ENCODE measurements around the gene TP53I11.

Gene TP53I11

DNA sequence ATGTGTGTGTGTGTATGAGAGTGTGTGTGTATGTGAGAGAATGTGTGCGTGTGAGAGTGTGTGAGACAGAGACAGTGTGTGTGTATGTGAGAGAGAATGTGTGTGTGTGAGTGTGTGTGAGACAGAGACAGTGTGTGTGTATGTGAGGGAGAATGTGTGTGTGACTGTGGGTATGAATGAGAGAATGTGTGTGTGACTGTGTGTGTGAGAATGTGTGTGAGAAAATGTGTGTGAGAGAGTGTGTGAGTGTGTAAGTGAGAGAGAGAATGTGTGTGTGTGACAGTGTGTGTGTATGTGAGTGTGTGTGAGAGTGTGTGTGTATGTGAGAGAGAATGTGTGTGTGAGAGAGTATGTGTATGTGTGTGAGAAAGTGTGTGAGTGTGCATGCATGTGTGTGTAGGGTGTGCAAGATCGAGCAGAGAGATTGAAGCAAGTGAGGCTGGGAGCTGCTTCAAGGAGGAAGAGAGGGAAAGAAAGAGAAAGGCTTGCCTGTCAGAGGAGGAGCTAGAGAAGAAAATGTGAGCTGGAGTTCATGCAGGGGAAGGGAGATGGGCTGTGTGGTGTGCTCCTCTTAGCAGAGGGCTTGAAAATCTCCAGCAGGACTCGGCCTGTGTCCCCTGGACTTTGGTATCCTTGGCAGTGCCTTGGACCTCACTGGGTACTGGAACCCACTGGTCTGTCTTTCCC is 27.7 kb upstream of the TP53I11 start:
- DNase-seq (ENCODE audit: low spot score): no peak

DNA sequence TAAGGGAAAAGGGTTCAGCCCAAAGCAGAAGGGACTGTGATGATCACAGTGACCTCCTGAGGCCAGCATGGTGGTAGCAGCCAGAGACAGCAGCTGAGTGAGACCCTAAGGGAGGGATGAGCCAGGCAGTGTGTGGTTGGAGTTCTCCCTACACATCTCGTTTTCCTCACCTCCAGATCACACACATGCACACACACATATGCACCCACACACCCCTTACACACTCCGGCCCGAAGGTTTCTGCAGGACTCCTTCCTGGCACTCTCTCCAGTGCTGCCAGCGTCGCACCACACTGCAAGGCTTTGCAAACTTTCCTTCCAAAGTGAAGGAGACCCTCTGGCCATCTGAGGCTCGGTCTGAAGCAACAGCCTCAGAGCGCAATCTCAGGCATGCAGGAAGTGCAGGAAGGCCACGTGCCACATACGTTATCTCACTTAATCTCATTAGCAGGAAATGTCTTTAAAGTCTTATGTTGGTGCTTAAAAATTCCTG is 26.9 kb upstream of the TP53I11 start:
- DNase-seq (ENCODE audit: low spot score): no peak

DNA sequence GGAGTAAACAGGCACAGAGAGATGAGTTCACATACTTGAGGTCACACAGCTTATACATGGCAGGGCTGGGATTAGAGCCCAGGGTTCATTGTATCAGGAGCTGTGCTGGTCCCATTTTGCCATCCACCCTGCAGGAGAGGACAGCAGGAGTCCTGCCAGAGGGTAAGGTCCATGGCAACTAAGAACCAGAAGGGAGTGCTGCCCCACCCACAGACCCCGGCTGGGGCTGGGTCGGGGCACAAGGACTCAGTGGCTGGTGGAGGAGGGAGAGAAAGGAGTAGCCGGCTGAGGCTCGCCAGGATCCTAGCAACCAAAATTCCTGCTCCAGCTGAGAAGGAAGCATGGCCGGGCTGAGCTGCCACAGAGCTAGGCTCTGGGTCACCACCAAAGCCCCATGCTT is 25.9 kb upstream of the TP53I11 start:
- DNase-seq (ENCODE audit: low spot score): no peak

DNA sequence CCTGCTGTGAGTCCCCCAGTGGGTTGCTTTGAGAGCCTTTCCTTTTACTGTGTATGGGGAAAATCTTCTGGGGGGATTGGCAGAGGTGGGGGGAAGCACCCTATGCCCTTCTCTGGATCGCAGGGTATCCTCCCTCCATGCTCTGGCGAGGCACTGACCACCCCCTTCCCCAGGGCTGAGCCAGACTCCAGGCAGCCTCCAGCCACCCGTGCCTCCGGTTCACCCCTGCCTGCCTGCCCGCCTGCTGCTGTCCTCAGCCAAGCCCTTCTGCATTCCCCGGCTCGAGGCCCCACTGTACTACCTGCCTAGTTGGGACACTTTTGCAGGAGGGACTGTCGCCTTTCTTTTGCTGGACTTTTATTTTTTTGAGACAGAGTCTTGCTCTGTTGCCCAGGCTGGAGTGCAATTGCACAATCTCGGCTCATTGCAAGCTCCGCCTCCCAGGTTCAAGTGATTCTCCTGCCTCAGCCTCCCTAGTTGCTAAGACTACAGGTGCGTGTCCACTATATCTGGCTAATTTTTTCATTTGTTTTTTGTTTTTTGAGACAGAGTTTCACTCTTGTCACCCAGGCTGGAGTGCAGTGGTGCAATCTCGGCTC is 23.8 kb upstream of the TP53I11 start:
- DNase-seq (ENCODE audit: low spot score): no peak

DNA sequence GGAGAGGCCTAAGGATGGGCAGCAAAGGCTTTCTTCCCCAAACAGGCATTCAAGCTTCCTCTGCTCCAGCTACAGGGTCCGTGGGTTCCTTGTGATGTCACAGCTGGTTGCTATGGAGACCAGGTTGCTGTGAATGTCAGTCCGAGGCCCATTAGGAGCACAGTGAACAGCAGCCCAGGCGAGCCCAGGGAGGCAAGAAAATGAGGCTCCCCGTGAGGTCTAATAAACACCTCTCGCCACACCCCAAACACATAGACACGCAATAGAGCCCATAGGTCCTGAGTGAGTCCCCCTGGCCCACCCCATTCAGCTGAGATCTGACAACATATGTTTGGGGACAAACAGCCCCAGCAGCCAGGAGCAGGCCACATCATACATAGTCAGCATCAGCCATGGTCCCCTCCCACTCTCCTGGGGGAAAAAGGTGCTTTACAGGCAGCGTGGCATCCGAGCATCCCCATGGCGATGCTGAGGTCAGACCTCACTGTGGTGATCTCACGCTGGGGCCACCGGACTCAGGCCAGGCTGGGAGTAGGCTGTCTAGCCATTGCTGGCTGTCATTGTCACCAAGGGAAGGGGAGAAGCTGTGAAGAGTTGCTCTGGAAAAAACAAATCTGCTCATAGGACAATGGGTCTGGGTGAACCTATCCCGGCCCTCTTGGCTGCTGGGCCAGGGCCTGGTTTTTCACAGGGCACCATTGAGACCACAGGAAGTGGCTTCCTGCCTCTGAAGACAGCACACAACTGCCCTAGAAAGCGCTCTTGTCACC is 23.1 kb upstream of the TP53I11 start:
- no peak for DNase-seq (ENCODE audit: low spot score)

DNA sequence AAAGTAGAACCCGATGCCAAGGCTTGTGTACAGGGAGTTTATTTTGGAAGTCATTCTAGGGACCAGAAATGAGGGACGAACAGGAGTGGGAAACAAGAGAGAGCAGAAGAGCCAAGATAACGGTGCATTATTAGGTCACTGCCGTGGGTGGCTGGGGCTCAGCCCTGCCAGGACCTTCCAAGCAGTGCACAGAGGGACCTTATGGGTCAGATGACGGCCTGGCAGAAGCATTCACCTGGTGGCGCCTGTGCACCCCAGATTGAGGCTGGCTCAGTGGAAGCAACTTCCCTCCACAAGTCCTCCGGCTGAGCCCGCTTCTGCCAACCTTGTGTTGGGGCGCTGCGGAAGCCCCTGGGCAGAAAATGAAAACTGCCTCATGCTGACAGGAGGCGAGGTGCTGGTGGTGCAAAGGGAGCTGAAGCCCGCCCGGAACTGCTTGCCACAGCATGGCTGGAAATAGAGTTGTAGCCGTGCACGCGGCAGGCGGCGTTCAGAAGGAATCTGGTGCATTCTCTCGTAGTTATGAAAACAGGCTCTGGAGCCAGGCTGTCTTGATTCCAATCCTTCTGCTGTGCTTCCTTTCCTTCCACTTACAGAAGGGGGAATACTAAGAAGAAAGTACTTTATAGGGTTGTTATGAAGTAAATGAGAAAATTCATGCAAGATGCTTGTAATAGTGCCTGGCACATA is 22.2 kb upstream of the TP53I11 start:
- DNase-seq (ENCODE audit: low spot score): no peak

DNA sequence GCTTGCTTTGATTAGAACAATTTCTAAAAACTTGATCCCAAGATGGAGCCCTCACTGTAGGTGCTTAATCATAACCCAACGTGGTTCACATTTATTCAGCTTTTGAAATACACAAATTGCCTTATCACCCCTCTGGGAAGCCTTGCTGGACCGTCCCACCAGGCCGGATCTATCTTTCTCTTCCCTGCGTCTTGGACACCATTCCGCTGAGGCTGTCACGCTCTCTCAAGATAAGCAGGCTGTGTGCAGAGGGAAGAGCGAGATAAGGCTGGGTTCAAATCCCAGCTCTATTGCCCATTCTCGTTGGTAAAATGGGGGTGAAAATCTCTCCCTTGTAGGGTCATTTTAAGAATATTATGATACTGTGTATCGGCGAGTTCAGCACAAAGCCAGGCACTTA is 20.5 kb upstream of the TP53I11 start:
- no peak for DNase-seq (ENCODE audit: low spot score)

DNA sequence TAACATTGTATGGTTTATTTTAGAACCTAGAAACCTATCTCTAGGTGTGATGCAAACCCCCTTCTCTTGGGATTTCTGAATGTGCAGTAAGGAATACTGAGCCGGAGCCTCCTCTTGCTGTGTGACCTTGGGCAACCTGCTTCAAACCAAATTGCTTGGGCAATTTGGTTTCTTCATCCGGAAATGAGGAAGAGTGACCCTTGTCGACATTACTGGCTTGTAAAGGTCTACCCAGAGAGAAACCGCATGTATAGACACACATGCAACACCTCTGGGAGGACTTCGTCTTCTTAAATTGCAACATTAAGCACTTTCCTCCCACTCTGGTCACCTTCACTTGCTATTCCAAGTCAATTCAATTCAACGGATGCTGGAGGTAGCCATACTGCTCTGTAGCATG is 19.6 kb upstream of the TP53I11 start:
- DNase-seq (ENCODE audit: low spot score): no peak

DNA sequence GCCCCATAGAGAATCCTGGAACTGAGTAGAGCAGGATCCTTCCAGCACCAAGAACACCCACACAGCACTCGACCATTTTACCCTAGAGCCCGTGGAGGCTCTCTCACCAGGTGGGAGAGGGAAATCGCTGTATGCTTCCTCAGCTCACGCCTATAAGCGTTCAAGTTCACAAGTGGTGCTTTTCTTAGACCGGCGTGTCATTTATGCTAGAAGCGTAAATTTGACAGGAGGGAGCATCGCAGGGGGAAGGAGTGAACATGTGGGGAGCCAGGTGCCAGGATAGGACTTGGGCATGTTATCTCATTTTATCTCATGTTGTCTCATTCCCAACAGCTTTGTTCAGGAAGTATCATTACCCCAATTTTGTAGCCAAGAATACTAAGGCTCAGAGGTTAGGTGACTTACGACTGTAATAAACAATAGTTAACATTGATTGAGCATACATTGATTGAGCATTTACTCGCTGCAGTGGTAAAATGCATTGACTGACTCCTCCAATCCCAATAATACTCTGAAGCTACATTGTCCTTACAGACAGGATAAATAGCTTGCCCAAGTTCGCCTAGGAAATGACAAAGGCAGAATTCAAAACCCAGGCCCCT is 19.1 kb upstream of the TP53I11 start:
- DNase-seq (ENCODE audit: low spot score): no peak

DNA sequence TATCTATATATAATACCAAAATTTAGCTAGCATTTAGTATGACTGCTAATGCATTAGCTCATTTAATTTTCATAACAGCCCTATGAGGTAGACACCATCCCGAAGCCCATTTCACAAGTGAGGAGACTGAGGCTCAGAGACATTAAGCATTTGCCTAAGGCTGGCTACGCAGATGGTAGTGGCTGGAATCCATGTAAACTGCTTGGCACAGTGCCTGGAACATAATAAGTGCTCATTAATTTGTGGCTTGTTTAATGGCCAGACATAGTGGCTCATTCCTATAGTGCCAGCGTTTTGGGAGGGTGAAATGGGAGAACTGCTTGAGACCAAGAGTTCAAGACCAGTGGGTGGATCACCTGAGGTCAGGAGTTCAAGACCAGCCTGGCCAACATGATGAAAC is 17.8 kb upstream of the TP53I11 start:
- no peak for DNase-seq (ENCODE audit: low spot score)

DNA sequence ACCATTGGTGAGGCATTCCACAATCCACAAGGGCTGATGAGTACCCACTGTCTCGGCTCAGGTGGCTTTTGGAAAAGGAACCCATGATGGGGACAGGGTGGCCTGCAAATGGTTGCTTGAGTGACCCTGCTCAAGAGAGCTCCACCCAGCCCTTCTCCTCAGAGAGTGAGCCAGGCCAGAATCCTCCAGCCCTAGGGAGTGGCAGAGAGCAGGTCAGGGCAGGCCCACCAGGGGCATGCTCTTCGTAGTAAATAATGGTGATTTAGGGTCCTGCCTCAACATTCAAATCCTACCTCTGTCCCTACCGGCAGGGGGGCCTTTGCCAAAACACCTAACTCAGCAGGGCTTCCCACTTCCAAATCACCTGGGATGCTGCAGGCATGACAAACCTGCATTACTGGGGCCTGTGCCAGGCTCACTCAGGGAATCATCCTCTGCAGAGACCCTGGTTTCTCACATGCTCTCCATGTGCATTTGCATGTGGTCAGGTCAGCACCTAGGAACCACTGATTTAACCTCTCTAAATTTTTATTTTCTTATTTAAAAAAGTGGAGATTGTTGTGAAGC is 17.3 kb upstream of the TP53I11 start:
- DNase-seq (ENCODE audit: low spot score): no peak

DNA sequence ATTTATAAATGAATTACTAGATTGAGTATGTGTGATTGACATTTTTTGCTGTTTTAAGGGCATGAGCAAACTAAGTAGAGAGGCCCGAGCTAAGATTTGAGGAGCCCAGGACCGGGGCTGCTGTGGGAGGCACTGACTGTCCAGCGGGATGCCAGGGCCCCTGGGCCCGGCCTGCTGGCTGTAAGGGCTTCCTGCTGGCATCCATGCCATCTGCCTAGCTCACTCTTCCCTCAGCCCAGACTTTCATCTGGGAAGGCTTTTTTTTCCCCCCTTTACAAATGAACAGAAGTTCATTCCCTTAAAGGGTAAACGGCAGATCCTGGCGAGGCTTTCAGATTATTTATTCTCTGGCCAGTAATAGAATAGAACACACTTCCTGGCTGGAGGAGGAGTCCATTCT is 16.0 kb upstream of the TP53I11 start:
- DNase-seq (ENCODE audit: low spot score): no peak

DNA sequence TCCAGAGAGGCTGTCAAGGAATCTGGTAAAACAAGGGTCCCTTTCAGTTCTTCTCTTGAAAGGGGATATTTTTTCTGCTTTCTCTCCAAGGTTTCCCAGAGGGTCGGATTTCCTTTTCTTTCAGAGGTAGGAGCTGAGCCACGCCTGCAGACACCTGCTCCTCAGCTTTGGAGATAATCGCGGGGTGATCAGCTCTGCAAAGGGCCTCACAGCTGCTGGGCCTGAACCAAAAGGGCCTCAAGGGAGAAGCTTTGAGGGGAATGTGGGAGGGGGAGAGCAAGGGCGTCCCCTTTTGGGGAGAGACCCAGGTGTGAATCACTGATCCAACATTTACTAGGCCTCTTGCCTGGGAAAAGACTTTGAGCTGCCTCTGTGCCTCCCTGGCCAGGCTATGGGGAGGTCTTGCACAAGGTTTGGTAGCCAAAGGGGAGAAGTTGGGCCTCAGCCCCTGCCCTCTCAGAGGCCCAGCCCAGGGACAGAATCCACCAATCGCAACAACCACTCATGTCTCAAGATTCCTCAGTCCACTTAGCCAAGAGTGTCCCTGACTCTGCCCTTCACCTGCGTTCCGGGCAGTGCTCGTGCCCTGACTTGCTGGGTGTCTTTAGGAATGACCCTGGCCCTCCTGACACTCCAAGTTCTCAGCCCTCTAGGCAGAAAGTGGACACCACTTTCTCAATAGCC is 14.0 kb upstream of the TP53I11 start:
- no peak for DNase-seq (ENCODE audit: low spot score)

DNA sequence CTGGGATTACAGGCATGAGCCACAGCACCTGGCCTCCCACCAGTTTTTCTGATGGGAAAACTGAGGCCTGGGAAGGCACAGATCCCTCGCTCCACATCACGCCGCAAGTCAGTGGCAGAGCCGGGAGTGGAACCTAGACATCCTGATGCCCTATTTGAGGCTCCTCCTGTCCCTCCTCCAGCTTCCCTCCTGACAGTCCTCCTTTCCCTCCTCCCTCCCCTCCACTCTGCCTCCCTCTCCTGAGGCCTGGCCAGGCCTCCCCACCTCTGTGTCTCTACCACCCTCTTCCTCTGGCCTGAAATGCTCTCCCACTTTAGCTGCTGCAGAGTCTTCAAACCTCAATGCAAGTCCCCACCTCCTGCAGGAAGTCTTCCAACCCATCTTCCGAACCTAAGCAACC is 13.3 kb upstream of the TP53I11 start:
- no peak for DNase-seq (ENCODE audit: low spot score)

DNA sequence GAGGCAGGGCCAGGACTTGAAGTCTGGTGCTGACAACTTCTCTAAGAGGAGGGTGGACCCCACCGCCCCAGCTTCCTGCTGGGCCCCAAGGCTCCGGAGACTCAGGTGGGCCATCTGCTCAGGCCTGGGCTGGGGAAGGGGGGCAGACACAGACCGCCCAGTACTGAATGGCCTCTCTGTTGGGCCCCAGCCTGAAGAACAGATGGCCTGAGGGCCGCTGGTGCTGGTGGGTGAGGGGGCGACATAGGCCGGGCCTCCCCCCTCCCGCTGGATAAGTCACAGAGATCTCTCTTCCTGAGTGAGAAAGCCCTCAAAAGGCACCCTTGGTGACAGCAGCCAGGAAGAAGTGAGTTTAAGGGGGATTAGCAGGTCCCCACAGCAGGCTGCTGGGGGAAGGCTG is 12.5 kb upstream of the TP53I11 start:
- no peak for DNase-seq (ENCODE audit: low spot score)

DNA sequence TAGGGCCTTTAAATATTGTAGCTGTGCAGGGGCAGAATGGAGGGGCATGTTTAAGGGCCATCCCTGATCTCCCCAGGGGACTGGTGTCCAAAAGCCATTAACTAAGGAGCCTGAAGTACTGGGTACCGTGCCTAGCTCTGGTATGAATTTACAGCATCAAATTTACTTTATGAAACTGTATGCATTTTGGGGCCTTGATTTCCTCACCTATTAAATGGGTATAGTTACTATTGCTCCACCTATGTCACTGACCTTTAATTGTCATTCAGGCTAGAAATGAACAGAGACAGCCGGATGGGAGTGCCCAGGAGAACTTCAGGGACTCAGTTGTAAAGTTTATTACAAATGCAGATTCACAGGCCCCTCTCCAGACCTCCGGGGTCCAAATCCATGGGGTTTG is 11.8 kb upstream of the TP53I11 start:
- DNase-seq (ENCODE audit: low spot score): no peak

DNA sequence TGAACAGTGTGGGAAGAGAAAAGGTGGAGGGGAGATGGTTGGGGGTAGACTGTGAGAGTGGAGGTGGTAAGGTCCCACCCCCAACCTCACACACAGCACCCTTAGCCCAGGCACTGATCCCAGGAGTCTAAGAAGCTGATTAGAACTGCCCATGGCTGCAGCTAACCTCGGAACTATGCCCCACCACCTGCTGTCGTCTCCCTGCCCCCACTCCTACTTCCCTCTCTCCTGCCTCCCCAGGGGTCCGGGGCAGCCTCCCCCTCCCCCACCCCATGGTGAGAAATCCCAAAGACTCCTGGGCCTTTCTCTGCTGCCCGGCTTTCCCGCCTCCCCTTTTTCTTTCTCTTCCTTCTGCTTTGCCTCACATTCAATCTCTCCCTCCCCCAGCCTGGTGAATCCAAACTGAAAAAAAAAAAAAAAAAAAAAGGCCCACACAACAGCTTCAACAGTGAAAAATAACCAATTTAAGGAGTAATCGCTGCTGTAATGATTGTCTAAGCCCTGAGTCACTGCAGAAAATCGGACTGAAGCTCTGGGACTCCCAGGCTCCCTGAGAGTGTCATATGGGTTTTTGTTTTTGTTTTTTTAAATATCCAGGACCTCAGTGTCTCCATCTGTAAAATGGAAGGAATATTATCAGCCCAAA is 9.6 kb upstream of the TP53I11 start:
- no peak for DNase-seq (ENCODE audit: low spot score)

DNA sequence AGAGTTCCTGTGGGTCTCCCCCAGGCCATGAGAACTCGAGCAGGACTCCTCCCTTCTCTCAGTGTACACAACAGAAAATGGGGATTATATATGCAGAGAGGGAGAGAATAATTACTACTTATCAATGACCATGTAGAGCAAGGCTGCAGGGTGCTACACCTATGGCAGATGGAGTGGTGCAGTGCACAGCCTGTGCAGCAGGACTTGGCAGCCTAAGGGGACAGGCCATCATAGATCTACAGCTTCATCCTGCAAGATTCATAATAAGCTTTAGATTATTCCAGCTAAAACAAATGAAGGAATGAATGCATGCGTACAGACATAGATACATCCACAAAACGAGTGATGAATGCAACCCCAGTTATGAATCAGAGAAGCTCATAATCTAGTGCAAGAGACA is 8.4 kb upstream of the TP53I11 start:
- no peak for DNase-seq (ENCODE audit: low spot score)

DNA sequence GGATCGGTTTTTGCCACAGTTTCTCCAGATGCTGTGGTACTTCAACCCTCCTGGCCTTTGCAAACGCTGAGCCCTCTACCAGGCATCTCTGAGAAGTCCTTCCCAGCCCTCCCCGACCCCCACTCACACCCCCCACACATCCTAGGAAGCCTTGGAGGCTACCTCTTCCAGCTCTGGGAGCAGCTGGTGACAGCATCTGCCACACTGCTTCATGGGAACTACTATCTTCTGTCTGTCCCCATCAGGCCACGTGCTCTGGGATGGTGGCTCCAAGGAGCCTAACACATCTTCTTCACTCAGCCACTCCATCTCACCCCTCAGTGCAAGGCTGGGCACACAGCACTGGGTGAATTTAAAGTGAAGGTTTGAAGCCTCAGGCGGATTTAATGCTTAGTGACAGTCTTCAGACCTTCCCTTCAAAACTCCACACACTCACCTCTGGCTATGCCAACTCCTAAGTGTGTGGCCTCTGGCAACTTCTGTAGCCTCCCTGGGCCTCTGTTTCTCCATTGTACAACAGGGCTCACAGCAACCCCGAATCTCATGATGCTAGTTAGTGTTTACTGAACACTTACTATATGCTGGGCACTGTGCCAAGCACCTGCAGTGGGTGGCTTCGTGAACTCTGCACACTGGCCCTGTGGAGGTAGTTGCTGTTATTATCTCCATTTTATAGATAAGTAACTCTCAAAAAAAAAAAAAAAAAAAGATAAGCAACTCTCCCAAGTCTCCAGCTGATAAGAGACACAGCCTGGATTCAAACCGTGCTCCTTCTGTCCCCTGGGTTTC is 7.3 kb upstream of the TP53I11 start:
- no peak for DNase-seq (ENCODE audit: low spot score)

DNA sequence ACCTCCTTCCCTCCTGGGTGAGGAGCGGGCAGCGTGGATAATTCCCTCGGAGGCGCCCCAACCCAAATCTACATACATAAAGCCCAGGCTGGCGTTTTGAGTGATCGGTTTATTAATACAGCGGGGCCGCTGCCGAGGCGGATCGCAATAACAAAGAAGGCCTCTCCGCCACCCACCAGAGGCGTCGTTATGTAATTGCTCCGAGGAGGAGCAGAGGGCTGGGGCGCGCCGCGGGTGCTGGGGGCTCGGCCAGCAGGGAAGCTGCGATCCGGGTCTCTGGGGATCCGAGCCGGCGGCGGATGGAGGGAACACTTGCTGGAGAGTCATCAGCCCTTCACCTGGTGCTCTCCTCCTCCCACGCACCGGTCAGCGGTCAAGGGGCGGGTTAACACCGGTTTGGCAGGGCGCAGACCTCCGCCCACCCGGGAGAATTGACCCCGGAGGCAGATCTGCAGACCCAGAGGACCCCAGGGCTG is 6.4 kb upstream of the TP53I11 start:
- no peak for DNase-seq (ENCODE audit: low spot score)

All from activated CD4-positive, alpha-beta T cell treated with anti-CD3 and anti-CD28 coated beads, Interleukin-2, Interleukin-4, amounts not matched to agents 100 ng/mL and 50 ng/mL, durations not matched to agents 16 hours and 8 hours (primary cell).